ENCODE results near the gene KTN1. TPM values are rescaled to one million over a fixed set of nuclear protein-coding genes. Genes with fewer than 3 reads are reported as not detected.

Gene KTN1
- total RNA-seq, 1 experiment from 2014 or later, result 138 TPM

GRCh38 chr14:55654243-55654642, 74.2 kb downstream of the KTN1 start:
- ChIA-PET CTCF (no interaction called here), POLR2A (no interaction called here)
- no peaks in the 10 kb centered on the region for H3K27me3 ChIP-seq (replicated peaks; ENCODE audit: control insufficient read depth, insufficient read depth, low read length)
- H3K4me1 ChIP-seq, result peaks cover 13% of the 10 kb centered on the region
- BruUV-seq (replicated peaks), result no TSS peak
- peaks cover 3% of the 10 kb centered on the region; the same call in 1 of the 2 replicates for H3K36me3 ChIP-seq (ENCODE audit: control insufficient read depth, insufficient read depth, low read length)
- intact Hi-C loops (cut with micrococcal nuclease; ENCODE audit: unreplicated experiment), result loop anchor here (2.0 to 10.0 kb wide), 2 partner anchors 47 to 219 kb away; no protein-coding TSS in a partner anchor
- no peak overlapping the region for H3K27ac Mint-ChIP-seq (ENCODE audit: unreplicated experiment)
- no peak overlapping the region for H3K4me3 ChIP-seq (ENCODE audit: low read depth, low read length)
- DNase-seq, result peak in 1 of 2 experiments; percentile 11
- no peak overlapping the region for H3K4me3 Mint-ChIP-seq (ENCODE audit: unreplicated experiment)
- no peaks in the 10 kb centered on the region for H3K4me1 Mint-ChIP-seq (ENCODE audit: low read depth, unreplicated experiment)
- peaks cover 60% of the 10 kb centered on the region for H3K36me3 Mint-ChIP-seq (ENCODE audit: insufficient read depth, unreplicated experiment)
- H3K9me3 ChIP-seq, result no peaks in the 10 kb centered on the region
- no peaks in the 10 kb centered on the region for H3K27me3 Mint-ChIP-seq (ENCODE audit: insufficient read depth, unreplicated experiment)
- TF ChIP-seq CTCF (IDR thresholded peaks at IDR 0.05; ENCODE audit: insufficient read depth in 1 of 2, low read depth in 1 of 2, low read length in 1 of 2, severe bottlenecking in 1 of 2, unreplicated experiment in 1 of 2), result no peak
- H3K9me3 Mint-ChIP-seq (ENCODE audit: unreplicated experiment), result no peaks in the 10 kb centered on the region

GRCh38 chr14:55661029-55661428, 81.0 kb downstream of the KTN1 start:
- CTCF ChIA-PET, result no interaction called here
- H3K9me3 ChIP-seq, result no peaks in the 10 kb centered on the region

GRCh38 chr14:55662752-55663151, 82.7 kb downstream of the KTN1 start:
- no peak for TF ChIP-seq CTCF (IDR thresholded peaks at IDR 0.05; ENCODE audit: insufficient read depth in 1 of 2, low read depth in 1 of 2, low read length in 1 of 2, severe bottlenecking in 1 of 2, unreplicated experiment in 1 of 2)
- Mint-ChIP-seq H3K4me1 (ENCODE audit: low read depth, unreplicated experiment) (peaks cover 2% of the 10 kb centered on the region), H3K4me3 (ENCODE audit: unreplicated experiment) (no peak overlapping the region), H3K27ac (ENCODE audit: unreplicated experiment) (no peak overlapping the region), H3K36me3 (ENCODE audit: insufficient read depth, unreplicated experiment) (peaks cover 65% of the 10 kb centered on the region), H3K9me3 (ENCODE audit: unreplicated experiment) (no peaks in the 10 kb centered on the region), H3K27me3 (ENCODE audit: insufficient read depth, unreplicated experiment) (no peaks in the 10 kb centered on the region)
- H3K36me3 ChIP-seq (ENCODE audit: control insufficient read depth, insufficient read depth, low read length), result peaks cover 1% of the 10 kb centered on the region; the same call in 1 of the 2 replicates
- BruUV-seq (replicated peaks), result no TSS peak
- H3K4me1 ChIP-seq, result no peaks in the 10 kb centered on the region
- ChIA-PET CTCF (no interaction called here), POLR2A (no interaction called here)
- DNase-seq, result no peak
- H3K9me3 ChIP-seq, result no peaks in the 10 kb centered on the region
- H3K27me3 ChIP-seq (replicated peaks; ENCODE audit: control insufficient read depth, insufficient read depth, low read length), result no peaks in the 10 kb centered on the region
- intact Hi-C loops (cut with micrococcal nuclease; ENCODE audit: unreplicated experiment), result no loop called here
- H3K4me3 ChIP-seq (ENCODE audit: low read depth, low read length), result no peak overlapping the region

More at GRCh38 chr14:55661029-55661428, 81.0 kb downstream of the KTN1 start:
- Histone ChIP-seq H3K36me3 (ENCODE audit: control insufficient read depth, insufficient read depth, low read length) (peaks cover 1% of the 10 kb centered on the region; the same call in 1 of the 2 replicates), H3K4me3 (ENCODE audit: low read depth, low read length) (no peak overlapping the region), H3K27me3 (replicated peaks; ENCODE audit: control insufficient read depth, insufficient read depth, low read length) (no peaks in the 10 kb centered on the region), H3K4me1 (no peaks in the 10 kb centered on the region)
- Mint-ChIP-seq H3K9me3 (ENCODE audit: unreplicated experiment) (no peaks in the 10 kb centered on the region), H3K4me3 (ENCODE audit: unreplicated experiment) (no peak overlapping the region), H3K27ac (ENCODE audit: unreplicated experiment) (no peak overlapping the region), H3K4me1 (ENCODE audit: low read depth, unreplicated experiment) (no peaks in the 10 kb centered on the region), H3K27me3 (ENCODE audit: insufficient read depth, unreplicated experiment) (no peaks in the 10 kb centered on the region), H3K36me3 (ENCODE audit: insufficient read depth, unreplicated experiment) (peaks cover 80% of the 10 kb centered on the region)
- no TSS peak for BruUV-seq (replicated peaks)
- no peak for TF ChIP-seq CTCF (IDR thresholded peaks at IDR 0.05; ENCODE audit: insufficient read depth in 1 of 2, low read depth in 1 of 2, low read length in 1 of 2, severe bottlenecking in 1 of 2, unreplicated experiment in 1 of 2)
- intact Hi-C loops (cut with micrococcal nuclease; ENCODE audit: unreplicated experiment), result no loop called here
- no peak for DNase-seq
- POLR2A ChIA-PET, result no interaction called here
